Transverse colon (tissue), 4 donors: ENCODE results near the gene SSX1. TPM values are rescaled to one million over a fixed set of nuclear protein-coding genes. Genes with fewer than 3 reads are reported as not detected.
"Not testable (repeated sequence)": the region's sequence is repeated elsewhere in the genome, so short reads cannot be mapped to it uniquely, and the experiment has no call there.

Source experiments
- DNase-seq: peaks from one replicate; pipeline ENCODE4 v3.0.0-alpha.2; 2019
- H3K27ac ChIP-seq, 4 donors: fragments of 200-600 bp; sonication (generic); 2 replicates each; pipeline ENCODE4 v1.5.1; 2016 to 2018; ENCODE audit warnings: inconsistent platforms in 4 of 4
- H3K27me3 ChIP-seq: fragments of 200-600 bp; sonication (generic); 2 replicates; pipeline ENCODE4 v1.5.1; 2017; ENCODE audit warnings: inconsistent platforms
- H3K36me3 ChIP-seq, 4 donors: fragments of 200-600 bp; sonication (generic); 2 replicates each; pipeline ENCODE4 v1.5.1; 2017 to 2019; ENCODE audit warnings: inconsistent platforms in 4 of 4
- H3K4me1 ChIP-seq, 4 donors: fragments of 200-600 bp; sonication (generic); 2 replicates each; pipeline ENCODE4 v1.5.1; 2017 to 2020; ENCODE audit warnings: inconsistent platforms in 4 of 4
- H3K4me3 ChIP-seq, 4 donors: fragments of 200-600 bp; sonication (generic); 1 replicate in 1 of 4; 2 replicates in 3 of 4; pipeline versions ENCODE4 v1.5.1 to v1.6.1; 2017 to 2019; ENCODE audit warnings: inconsistent platforms in 4 of 4
- H3K9me3 ChIP-seq, 2 donors: fragments of 200-600 bp; sonication (generic); 2 replicates each; pipeline ENCODE4 v1.5.1; 2017 to 2019; ENCODE audit warnings: inconsistent platforms in 2 of 2
- EP300 ChIP-seq: sonication (generic); formaldehyde crosslinking; IDR thresholded peaks from one replicate; pipeline ENCODE4 v1.6.1; 2017; ENCODE audit warnings: antibody characterized with exemption, low read depth
- POLR2A ChIP-seq: fragments of 450-650 bp; IDR thresholded peaks from one replicate; pipeline ENCODE4 v1.6.1; 2016; ENCODE audit warnings: antibody characterized with exemption, mild to moderate bottlenecking, moderate library complexity
- POLR2AphosphoS5 ChIP-seq, 3 donors: sonication (generic); formaldehyde crosslinking; IDR thresholded peaks; one replicate each; pipeline ENCODE4 v1.6.1; 2016; ENCODE audit warnings: antibody characterized with exemption in 3 of 3
- WGBS, 2 donors: methylation state at CpG; one replicate each; pipeline ENCODE4 v1.1.5; 2018; ENCODE audit warnings: low coverage in 1 of 2; 5-methylcytosine and 5-hydroxymethylcytosine counted together
- in situ Hi-C, 4 donors: fragments of 200-750 bp; cut with MboI; loops; one replicate each; pipeline versions ENCODE4 v1.15.0 to v1.15.1; 2017; ENCODE audit warnings: low sequenced_read_pairs in 3 of 4, low pct_ligation_motif_present in 1 of 4, low pct_unique_long_range_greater_than_20kb in 1 of 4
- intact Hi-C: fragments of 100-400 bp; cut with DNase I; formaldehyde crosslinking; loops from one replicate; pipeline ENCODE4 v1.15.1; 2023; ENCODE audit warnings: low total_unique reads
- small RNA-seq, 4 donors: library from RNA; depleted of rRNA; stranded (forward); fragments of <200 nt; gene quantifications; one replicate each; pipeline ENCODE3, GENCODE V24; 2016
- total RNA-seq, 4 donors: library from RNA; depleted of rRNA; stranded (reverse); fragments of >200 nt; gene quantifications; one replicate each; pipeline ENCODE4 v1.1.0, GENCODE V29; 2016
- TF ChIP-seq, protein P1 (sequence below), 5 experiments: fragments of 200-600 bp in 3 of 5; fragments of 450-650 bp in 2 of 5; sonication (generic) in 3 of 5; IDR thresholded peaks; 1 replicate in 2 of 5; 2 replicates in 3 of 5; pipeline ENCODE4 v1.5.1; 2016 to 2017; ENCODE audit warnings: antibody characterized with exemption in 5 of 5, inconsistent platforms in 3 of 5, mild to moderate bottlenecking in 2 of 5, moderate library complexity in 1 of 5

SSX1 gene
- total RNA-seq, 4 donors from 2014 or later: not detected

DNA sequence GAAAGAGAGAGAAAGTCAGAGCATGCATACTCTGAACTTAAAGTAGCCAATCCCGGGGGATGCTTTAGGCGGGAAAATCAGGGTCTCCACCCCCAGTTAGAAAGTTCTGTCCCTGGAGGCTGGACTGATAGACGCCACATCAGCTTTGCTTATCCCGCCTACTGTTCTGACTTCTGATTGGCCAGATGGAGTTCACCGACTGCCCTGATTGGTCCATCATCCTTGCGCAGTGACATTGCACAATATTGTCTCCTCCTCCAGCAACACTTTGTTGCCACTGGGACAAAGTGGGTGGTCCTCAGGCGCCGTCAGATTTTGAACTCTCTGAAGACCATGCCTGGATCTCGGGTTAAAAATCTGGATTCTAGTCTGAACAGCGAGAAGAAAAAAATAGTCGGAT is 51.0 kb downstream of the SSX1 start:
- Histone ChIP-seq H3K27ac (no peak overlapping the region), H3K27me3 (no peaks in the 10 kb centered on the region), H3K36me3 (no peaks in the 10 kb centered on the region), H3K4me1 (no peaks in the 10 kb centered on the region), H3K4me3 (no peak overlapping the region), H3K9me3 (no peaks in the 10 kb centered on the region)
- no peak for DNase-seq
- WGBS, 2 donors: 87 to 92% methylated on average over 2 to 11 of the region's 11 CpGs
- in situ Hi-C loops (no loop called here), intact Hi-C loops (no loop called here)
- TF ChIP-seq, protein P1, sequence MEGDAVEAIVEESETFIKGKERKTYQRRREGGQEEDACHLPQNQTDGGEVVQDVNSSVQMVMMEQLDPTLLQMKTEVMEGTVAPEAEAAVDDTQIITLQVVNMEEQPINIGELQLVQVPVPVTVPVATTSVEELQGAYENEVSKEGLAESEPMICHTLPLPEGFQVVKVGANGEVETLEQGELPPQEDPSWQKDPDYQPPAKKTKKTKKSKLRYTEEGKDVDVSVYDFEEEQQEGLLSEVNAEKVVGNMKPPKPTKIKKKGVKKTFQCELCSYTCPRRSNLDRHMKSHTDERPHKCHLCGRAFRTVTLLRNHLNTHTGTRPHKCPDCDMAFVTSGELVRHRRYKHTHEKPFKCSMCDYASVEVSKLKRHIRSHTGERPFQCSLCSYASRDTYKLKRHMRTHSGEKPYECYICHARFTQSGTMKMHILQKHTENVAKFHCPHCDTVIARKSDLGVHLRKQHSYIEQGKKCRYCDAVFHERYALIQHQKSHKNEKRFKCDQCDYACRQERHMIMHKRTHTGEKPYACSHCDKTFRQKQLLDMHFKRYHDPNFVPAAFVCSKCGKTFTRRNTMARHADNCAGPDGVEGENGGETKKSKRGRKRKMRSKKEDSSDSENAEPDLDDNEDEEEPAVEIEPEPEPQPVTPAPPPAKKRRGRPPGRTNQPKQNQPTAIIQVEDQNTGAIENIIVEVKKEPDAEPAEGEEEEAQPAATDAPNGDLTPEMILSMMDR (IDR thresholded peaks at IDR 0.05): no peak
- TF ChIP-seq POLR2AphosphoS5 (IDR thresholded peaks at IDR 0.05): no peak
- no peak for TF ChIP-seq POLR2A
- TF ChIP-seq EP300: no peak

DNA sequence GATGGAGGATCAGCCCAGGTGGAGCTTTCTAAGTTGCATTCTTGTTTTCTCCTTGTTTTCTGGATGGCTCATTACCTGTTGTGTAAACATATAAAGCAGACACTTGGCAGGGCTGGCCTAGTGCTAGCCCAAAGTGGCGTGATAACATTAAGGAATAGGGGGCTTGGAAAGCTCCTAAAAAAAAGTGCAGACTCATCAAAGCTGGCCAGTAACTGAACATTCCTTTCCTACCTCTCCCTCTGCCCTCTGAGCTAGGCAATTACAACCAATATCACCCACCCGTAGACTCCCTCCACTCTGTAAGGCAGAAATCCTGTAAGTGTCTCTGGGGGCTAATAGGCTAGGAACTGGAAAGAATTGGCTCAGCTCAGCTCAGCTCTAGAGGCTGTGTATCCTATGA is 58.8 kb downstream of the SSX1 start:
- in situ Hi-C loops, H3K36me3 ChIP-seq, DNase-seq: not testable (repeated sequence)

More for the DNA sequence above, 58.8 kb downstream of the SSX1 start:
- H3K4me1 ChIP-seq, H3K27me3 ChIP-seq, H3K27ac ChIP-seq, H3K9me3 ChIP-seq, H3K4me3 ChIP-seq, intact Hi-C loops: not testable (repeated sequence)
- WGBS, 2 donors: 81% methylated on average over 2 of the region's 2 CpGs; no CpG with 5 or more reads in 1 of the 2 donors

Small RNA genes within 50 kb of the gene (small RNA-seq; reads per million reads assigned to genes)
- 0 reads per million in 4 donors for gene AC245047.3
- gene AC245047.4: 0 reads per million in 4 donors
- gene RNA5SP503: 0 reads per million in 4 donors

Other genes starting within 250 kb of the SSX1 start
- gene SPACA5, start 248.4 kb upstream of the SSX1 start, total RNA-seq: not detected
- 10 to 100 TPM in 2 of 4 donors, 1 to 10 TPM in 2; 4.6 to 29.9 (median 14.1) TPM for gene ZNF630, start 183.8 kb upstream of the SSX1 start, total RNA-seq
- not detected for gene SPACA5B, start 124.8 kb upstream of the SSX1 start, total RNA-seq
- not detected for gene SSX5, start 58.6 kb upstream of the SSX1 start, total RNA-seq
- gene SSX3, start 101.3 kb downstream of the SSX1 start, total RNA-seq: not detected
- not detected for gene SSX4, start 128.1 kb downstream of the SSX1 start, total RNA-seq
- not detected for gene SSX4B, start 156.6 kb downstream of the SSX1 start, total RNA-seq
- 10 to 100 TPM in 3 of 4 donors, 1 to 10 TPM in 1; 5.7 to 14.3 (median 11.3) TPM for gene SLC38A5, start 214.9 kb downstream of the SSX1 start, total RNA-seq
- 10 to 100 TPM; 15.3 to 33.2 (median 31.1) TPM for gene FTSJ1, start 220.8 kb downstream of the SSX1 start, total RNA-seq